Endodermal cell (in vitro differentiated cells): Measurements from ENCODE around the gene BCL2L14. TPM values are rescaled to one million over a fixed set of nuclear protein-coding genes. Genes with fewer than 3 reads are reported as not detected.
A peak's percentile ranks its signal among the peaks of the same experiment; 100 is the strongest.

Experiments used
- DNase-seq: peaks from one replicate; pipeline ENCODE4 v3.0.0-alpha.2; 2017
- H3K27ac ChIP-seq: 2 replicates; pipeline ENCODE4 v1.5.1; 2013; ENCODE audit warnings: mild to moderate bottlenecking, low read depth, low read length, moderate library complexity
- H3K27me3 ChIP-seq: 2 replicates; pipeline ENCODE4 v1.6.1; 2013; ENCODE audit warnings: mild to moderate bottlenecking, low read length, moderate library complexity; ENCODE audit not compliant: insufficient read depth, control insufficient read depth, poor library complexity, severe bottlenecking
- H3K36me3 ChIP-seq: 2 replicates; pipeline ENCODE4 v1.7.0; 2013; ENCODE audit warnings: mild to moderate bottlenecking, low read length, moderate library complexity; ENCODE audit not compliant: control insufficient read depth, insufficient read depth
- H3K4me1 ChIP-seq: one replicate; pipeline ENCODE4 v1.7.0; 2013; ENCODE audit warnings: low read length; ENCODE audit not compliant: control insufficient read depth, insufficient read depth
- H3K4me3 ChIP-seq: 2 replicates; pipeline ENCODE4 v1.5.1; 2013; ENCODE audit warnings: mild to moderate bottlenecking, low read length, moderate library complexity
- H3K9ac ChIP-seq: 2 replicates; pipeline ENCODE4 v1.6.1; 2013; ENCODE audit warnings: mild to moderate bottlenecking, low read length, moderate library complexity; ENCODE audit not compliant: poor library complexity, severe bottlenecking; ENCODE audit errors: extremely low read depth
- H3K9me3 ChIP-seq: 2 replicates; pipeline ENCODE4 v1.6.1; 2013; ENCODE audit warnings: mild to moderate bottlenecking, low read length, moderate library complexity; ENCODE audit not compliant: control insufficient read depth
- H3K27ac Mint-ChIP-seq: 2 replicates; pipeline ENCODE4 v1.8.0; 2020; ENCODE audit warnings: mixed read lengths
- H3K27me3 Mint-ChIP-seq: 2 replicates; pipeline ENCODE4 v1.8.0; 2021; ENCODE audit warnings: mild to moderate bottlenecking, mixed read lengths; ENCODE audit not compliant: insufficient read depth
- H3K36me3 Mint-ChIP-seq: 2 replicates; pipeline ENCODE4 v1.8.0; 2020; ENCODE audit warnings: low read depth, mixed read lengths
- H3K4me1 Mint-ChIP-seq: 2 replicates; pipeline ENCODE4 v1.8.0; 2020; ENCODE audit warnings: mixed read lengths
- H3K4me3 Mint-ChIP-seq: 2 replicates; pipeline ENCODE4 v1.8.0; 2020; ENCODE audit warnings: mild to moderate bottlenecking, moderate library complexity, mixed read lengths
- H3K9me3 Mint-ChIP-seq: 2 replicates; pipeline ENCODE4 v1.8.0; 2020; ENCODE audit warnings: mild to moderate bottlenecking, mixed read lengths
- CTCF ChIP-seq: fragments of 200-600 bp; sonication (generic); conservative IDR thresholded peaks from 2 replicates; pipeline ENCODE4 v1.5.0; 2021; ENCODE audit warnings: antibody characterized with exemption, mild to moderate bottlenecking
- WGBS, 2 experiments: methylation state at CpG; one replicate each; pipeline versions ENCODE4 v1.1.5 to v1.1.7; 2013; ENCODE audit warnings: missing lambda C conversion rate in 2 of 2, mixed read lengths in 1 of 2; ENCODE audit not compliant: insufficient coverage in 1 of 2, insufficient read length in 1 of 2; 5-methylcytosine and 5-hydroxymethylcytosine counted together
- total RNA-seq, 2 donors: library from RNA; stranded (reverse); fragmentation: NEBNext Ultra II Directional in 1 of 2; extraction: Animal tissue kit (Norgen Biotek cat#: 25700) in 1 of 2; gene quantifications; 2 replicates in 1 of 2; 3 replicates in 1 of 2; pipeline ENCODE4 v1.2.1, GENCODE V29; 2021

Gene BCL2L14
- total RNA-seq, 2 donors from 2014 or later: 4.4 to 10.5 TPM

DNA sequence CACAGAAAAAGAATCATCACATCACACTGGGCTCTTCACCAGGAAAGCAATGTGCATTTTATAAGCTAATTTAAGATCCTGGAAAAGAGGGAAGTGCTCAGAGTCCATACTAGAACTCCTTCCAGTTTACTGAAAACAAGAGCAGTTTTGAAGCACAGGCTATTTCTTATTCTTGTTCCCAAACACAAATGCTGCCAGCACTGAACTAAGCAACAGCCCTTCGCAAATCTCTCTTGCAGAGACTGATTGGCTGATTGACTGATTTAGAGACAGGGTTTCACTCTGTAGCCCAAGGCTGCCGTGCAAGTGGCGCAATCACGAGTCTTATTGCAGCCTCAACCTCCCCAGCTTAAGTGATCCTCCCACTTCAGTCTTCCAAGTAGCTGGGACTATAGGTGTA is 44.8 kb downstream of the BCL2L14 start:
- Histone ChIP-seq H3K9ac (no peak overlapping the region), H3K27me3 (no peaks in the 10 kb centered on the region), H3K4me3 (no peak overlapping the region), H3K4me1 (no peaks in the 10 kb centered on the region), H3K27ac (no peak overlapping the region), H3K36me3 (peaks cover 65% of the 10 kb centered on the region), H3K9me3 (no peaks in the 10 kb centered on the region)
- peaks cover 21% of the 10 kb centered on the region for H3K4me1 Mint-ChIP-seq
- DNase-seq: no peak
- WGBS, 2 experiments: 95 to 100% methylated on average over 1 to 4 of the region's 4 CpGs
- H3K4me3 Mint-ChIP-seq: no peak overlapping the region
- TF ChIP-seq CTCF: no peak
- peak overlapping the region; percentile 28 for H3K27ac Mint-ChIP-seq
- no peaks in the 10 kb centered on the region for H3K27me3 Mint-ChIP-seq
- peaks cover 72% of the 10 kb centered on the region for H3K36me3 Mint-ChIP-seq
- peaks cover 2% of the 10 kb centered on the region for H3K9me3 Mint-ChIP-seq

- Mint-ChIP-seq H3K9me3 (peaks cover 2% of the 10 kb centered on the region), H3K27me3 (no peaks in the 10 kb centered on the region), H3K27ac (no peak overlapping the region), H3K4me1 (peaks cover 21% of the 10 kb centered on the region), H3K36me3 (peaks cover 76% of the 10 kb centered on the region), H3K4me3 (no peak overlapping the region)
- no peaks in the 10 kb centered on the region for H3K27me3 ChIP-seq
- H3K36me3 ChIP-seq: peaks cover 77% of the 10 kb centered on the region
- no peak overlapping the region for H3K9ac ChIP-seq
- H3K4me1 ChIP-seq: no peaks in the 10 kb centered on the region
- DNase-seq: no peak
- TF ChIP-seq CTCF: no peak
- H3K4me3 ChIP-seq: no peak overlapping the region
- H3K9me3 ChIP-seq: no peaks in the 10 kb centered on the region
- no peak overlapping the region for H3K27ac ChIP-seq
- no CpG with 5 or more reads among the region's 2 CpGs for WGBS, 2 experiments
Measured at GRCh38 chr12:12116677-12117076, 45.9 kb downstream of the BCL2L14 start.

DNA sequence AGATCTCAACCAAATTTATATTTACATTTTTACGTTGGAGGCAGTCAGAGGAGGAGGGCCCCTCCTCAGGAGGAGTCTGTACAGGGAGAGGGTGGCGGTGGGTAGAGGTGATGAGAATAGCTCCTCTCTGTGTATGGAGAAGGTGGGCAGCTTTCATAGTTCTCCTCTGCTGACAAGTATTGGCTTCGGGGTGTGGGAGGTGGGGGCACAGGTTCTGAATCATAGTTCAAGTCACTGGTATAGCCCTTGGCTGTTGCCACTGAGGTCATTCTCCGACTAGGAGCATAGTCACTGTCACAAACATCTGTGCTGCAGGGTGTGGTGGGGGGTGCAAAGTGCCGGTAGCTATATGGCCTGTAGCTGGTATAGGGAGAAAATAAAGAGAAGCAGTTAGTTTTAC is 50.3 kb downstream of the BCL2L14 start:
- no peaks in the 10 kb centered on the region for H3K9me3 ChIP-seq
- H3K4me3 Mint-ChIP-seq: no peak overlapping the region
- no peak for DNase-seq
- H3K27ac ChIP-seq: no peak overlapping the region
- peaks cover 21% of the 10 kb centered on the region for H3K4me1 Mint-ChIP-seq
- 94% methylated on average over 5 of the region's 5 CpGs; no CpG with 5 or more reads in 1 of the 2 experiments for WGBS, 2 experiments
- no peak overlapping the region for H3K9ac ChIP-seq
- H3K4me1 ChIP-seq: no peaks in the 10 kb centered on the region
- no peaks in the 10 kb centered on the region for H3K9me3 Mint-ChIP-seq
- H3K27me3 Mint-ChIP-seq: no peaks in the 10 kb centered on the region
- no peak overlapping the region for H3K27ac Mint-ChIP-seq
- TF ChIP-seq CTCF: no peak
- peaks cover 77% of the 10 kb centered on the region for H3K36me3 Mint-ChIP-seq
- H3K36me3 ChIP-seq: peaks cover 88% of the 10 kb centered on the region
- no peak overlapping the region for H3K4me3 ChIP-seq
- no peaks in the 10 kb centered on the region for H3K27me3 ChIP-seq
